ENCODE data around the gene COX7A2L.
"Not testable (repeated sequence)": the region's sequence is repeated elsewhere in the genome, so short reads cannot be mapped to it uniquely, and the experiment has no call there.

COX7A2L gene

DNA sequence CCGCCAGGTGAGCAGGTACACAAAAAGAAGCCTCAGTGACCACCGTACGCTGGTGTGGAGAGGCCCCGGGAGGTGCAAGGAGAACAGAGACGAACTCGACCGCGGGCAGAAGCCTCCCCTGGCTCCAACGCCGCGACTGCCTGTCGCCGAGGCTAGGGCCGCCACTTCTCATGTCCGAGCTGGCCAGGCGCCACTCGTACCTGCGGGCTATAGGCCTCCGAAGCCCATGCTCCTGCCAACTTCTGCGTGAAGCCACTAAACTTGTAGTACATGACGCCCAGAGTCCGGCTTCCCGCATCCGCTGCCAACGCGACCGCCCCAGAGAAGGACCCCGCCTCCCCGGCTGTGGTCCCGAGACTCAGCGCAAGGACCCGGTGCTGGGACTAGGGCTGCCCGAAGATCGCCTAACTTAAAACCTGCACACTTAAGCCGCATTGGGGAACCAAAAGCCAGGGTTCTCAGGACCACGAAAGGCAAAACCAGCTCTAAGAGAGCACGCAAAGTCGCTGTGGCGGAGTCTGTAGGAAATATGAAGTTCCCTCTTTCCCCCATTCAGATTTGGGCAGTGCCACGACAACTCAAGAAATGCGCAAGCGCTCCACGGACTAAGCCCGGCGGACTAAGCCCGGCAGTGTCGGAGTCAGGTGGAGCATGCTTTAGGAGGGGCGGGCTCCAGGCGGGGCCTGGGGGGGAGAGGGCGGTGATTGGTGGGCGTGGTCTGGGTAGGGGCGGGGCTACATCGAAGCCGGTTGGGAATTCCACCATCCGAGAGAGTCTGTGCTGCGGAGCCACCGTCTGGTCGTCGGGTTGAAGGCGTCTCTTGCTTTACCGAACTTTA is at the start of gene COX7A2L:
Gene COX7A2L (minus strand): TSS at position 328 of the 838 bp plus-strand sequence. CDS start 56 bp downstream, at position 272.
- in situ Hi-C loops (cut with MboI; ENCODE audit: low sequenced_read_pairs) = no loop called here

DNA sequence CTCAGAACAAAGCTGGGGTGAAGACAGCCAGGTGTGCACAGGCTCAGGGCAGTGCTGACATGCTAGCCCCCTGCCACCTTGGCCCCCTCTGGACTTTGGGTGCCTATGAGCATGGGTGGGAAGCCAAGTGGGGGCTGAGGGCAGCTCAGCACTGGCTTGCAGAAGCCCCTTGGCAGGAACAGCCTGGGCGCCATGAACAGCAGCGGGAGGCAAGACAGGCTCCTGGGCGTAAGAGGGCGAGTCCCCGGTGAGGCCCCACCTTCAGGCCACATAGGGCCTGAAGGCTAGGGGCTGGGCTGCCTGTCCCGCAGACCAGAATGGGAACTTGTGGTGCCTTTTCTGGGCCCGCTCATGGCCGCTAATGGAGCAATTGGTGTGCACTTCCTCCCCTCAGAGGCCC is 47.0 kb upstream of the COX7A2L start:
- in situ Hi-C loops (cut with MboI; ENCODE audit: low sequenced_read_pairs) = no loop called here

GRCh38 chr2:42407476-42407875 is 46.5 kb upstream of the COX7A2L start:
- in situ Hi-C loops (cut with MboI; ENCODE audit: low sequenced_read_pairs) = no loop called here

GRCh38 chr2:42404676-42405075 is 43.7 kb upstream of the COX7A2L start:
- in situ Hi-C loops (cut with MboI; ENCODE audit: low sequenced_read_pairs) = no loop called here

- in situ Hi-C loops (cut with MboI; ENCODE audit: low sequenced_read_pairs) = no loop called here
Measured at GRCh38 chr2:42401773-42402172, 40.8 kb upstream of the COX7A2L start.

DNA sequence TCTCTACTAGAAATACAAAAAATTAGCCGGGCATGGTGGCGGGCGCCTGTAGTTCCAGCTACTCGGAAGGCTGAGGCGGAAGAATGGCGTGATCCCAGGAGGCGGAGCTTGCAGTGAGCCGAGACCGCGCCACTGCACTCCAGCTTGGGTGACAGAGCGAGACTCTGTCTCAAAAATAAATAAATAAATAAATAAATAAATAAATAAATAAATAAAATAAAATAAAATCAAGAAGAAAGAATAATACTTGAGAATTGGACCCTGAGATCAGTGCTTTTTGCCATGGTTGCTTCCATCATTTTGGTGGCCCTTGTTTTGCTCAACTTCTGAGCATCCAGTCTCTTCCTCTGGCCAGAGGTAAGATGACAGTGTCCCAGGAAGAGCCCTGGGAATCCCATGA is 37.0 kb upstream of the COX7A2L start:
- in situ Hi-C loops (cut with MboI; ENCODE audit: low sequenced_read_pairs) = not testable (repeated sequence)

DNA sequence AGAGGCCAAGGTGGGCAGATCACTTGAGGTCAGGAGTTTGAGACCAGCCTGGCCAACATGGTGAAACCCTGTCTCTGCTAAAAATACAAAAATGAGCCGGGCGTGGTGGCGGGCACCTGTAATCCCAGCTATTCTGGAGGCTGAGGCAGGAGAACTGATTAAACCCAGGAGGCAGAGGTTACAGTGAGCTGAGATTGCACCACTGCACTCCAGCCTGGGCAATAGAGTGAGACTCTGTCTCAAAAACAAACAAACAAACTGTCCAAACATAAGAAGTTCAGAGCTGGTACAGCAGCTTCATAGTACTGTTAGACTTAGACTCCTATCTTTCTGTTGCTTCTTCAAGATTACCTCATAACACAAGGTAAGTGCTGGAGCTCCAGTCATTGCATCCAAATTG is 32.3 kb upstream of the COX7A2L start:
- in situ Hi-C loops (cut with MboI; ENCODE audit: low sequenced_read_pairs) = not testable (repeated sequence)

DNA sequence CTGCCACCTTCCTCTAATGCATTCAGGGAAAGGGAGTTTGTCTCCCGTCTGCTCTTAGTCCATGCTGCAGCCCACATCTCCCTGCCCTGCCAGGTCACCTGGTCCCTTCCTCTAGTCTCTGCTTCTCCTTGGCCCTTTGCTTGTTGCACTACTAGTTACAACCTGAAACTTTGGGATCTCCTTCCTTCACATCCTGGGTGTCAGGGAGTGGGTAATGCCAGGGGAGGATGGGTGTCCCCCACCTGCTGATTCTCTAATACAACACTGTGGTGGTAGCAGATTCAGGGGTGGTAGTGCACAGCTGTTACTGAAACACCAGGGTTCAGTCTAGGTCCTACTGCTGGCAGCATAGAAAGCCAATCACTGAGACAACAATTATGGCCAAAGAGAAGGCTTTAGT is 31.2 kb upstream of the COX7A2L start:
- in situ Hi-C loops (cut with MboI; ENCODE audit: low sequenced_read_pairs) = no loop called here

DNA sequence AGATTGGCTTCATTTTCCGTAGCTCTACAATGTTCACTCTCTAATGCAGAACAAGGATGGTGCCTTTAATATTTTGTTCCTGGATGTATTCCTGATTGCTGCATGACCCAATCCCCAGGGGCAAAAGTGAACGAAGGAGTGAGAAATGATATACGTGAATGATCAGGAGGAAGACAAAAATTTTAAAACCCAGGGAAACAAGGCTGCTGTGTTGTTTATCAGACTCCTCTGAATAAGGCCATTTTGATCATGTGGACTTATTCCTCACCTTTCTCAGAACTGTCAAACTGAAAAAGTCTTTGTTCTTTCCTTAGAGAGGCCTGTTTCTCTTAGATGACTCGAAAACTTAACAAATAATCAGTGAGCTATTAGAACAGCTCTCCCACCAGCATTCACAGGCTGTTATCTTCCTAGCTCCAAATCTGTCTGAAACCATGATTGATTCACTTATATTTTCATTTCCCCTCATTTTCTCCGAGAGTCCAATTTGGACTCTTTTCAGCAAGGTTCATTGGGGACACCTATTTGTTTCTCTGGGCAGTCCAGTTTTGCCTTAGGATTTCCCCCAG is 29.5 kb upstream of the COX7A2L start:
- in situ Hi-C loops (cut with MboI; ENCODE audit: low sequenced_read_pairs) = no loop called here

DNA sequence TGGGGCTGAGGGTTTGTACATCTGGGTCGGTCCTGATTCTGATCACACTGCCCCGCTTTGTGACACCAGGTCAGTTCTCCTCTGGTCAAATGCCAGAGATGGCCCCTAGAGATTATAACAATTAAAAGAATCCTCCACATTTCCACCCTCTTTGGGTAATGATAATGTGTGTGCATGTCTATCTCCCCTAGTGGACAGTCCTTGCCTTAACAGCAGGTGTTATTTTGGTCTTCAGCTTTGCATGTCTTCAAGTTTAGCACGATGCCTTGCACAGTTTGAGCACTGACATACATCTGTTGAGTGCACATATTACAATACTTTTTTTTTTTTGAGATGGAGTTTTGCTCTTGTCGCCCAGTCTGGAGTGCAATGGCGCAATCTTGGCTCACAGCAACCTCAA is 25.7 kb upstream of the COX7A2L start:
- in situ Hi-C loops (cut with MboI; ENCODE audit: low sequenced_read_pairs) = no loop called here

GRCh38 chr2:42385225-42385624 is 24.2 kb upstream of the COX7A2L start:
- in situ Hi-C loops (cut with MboI; ENCODE audit: low sequenced_read_pairs) = no loop called here

GRCh38 chr2:42383855-42384530 is 23.0 kb upstream of the COX7A2L start:
- in situ Hi-C loops (cut with MboI; ENCODE audit: low sequenced_read_pairs) = no loop called here

DNA sequence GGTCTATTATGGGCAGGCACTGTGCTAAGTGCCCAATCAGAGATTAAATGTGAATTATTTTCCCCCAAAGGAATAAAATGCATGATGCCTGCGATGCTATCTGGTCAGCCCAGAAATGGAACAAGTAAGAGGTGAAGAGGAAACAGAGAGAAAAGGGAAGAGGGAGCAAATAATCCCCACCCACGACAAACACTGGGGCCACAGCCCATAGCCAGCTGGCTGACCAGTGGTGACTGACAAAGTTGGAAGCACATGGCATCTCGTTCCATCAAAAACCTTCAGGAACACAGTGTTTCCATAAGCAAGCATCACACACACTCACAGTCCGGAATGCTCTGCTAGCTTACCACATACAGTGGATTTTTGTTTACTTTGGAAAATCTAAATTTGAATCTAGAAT is 21.1 kb upstream of the COX7A2L start:
- in situ Hi-C loops (cut with MboI; ENCODE audit: low sequenced_read_pairs) = no loop called here

GRCh38 chr2:42380026-42380425 is 19.0 kb upstream of the COX7A2L start:
- in situ Hi-C loops (cut with MboI; ENCODE audit: low sequenced_read_pairs) = not testable (repeated sequence)

DNA sequence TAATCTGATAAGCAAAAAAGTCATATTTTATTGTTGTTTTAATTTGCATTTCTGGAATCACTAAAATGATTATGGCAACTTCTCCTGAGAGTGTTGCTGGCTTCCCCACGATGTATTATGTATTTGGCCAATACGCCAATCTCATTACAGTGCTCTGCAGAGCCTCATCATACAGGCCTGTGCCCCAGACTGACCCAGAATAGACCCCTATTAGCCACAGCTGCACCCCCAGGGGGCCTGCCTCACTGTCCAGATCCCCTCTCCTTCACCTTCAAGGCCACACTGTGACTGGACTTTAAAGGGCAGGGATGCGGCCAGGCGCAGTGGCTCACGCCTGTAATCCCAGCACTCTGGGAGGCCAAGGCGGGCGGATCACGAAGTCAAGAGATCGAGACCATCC is 17.4 kb upstream of the COX7A2L start:
- in situ Hi-C loops (cut with MboI; ENCODE audit: low sequenced_read_pairs) = no loop called here

- in situ Hi-C loops (cut with MboI; ENCODE audit: low sequenced_read_pairs) = no loop called here
Measured at GRCh38 chr2:42376758-42377157, 15.7 kb upstream of the COX7A2L start.

GRCh38 chr2:42372474-42373200 is 11.6 kb upstream of the COX7A2L start:
- in situ Hi-C loops (cut with MboI; ENCODE audit: low sequenced_read_pairs) = no loop called here

DNA sequence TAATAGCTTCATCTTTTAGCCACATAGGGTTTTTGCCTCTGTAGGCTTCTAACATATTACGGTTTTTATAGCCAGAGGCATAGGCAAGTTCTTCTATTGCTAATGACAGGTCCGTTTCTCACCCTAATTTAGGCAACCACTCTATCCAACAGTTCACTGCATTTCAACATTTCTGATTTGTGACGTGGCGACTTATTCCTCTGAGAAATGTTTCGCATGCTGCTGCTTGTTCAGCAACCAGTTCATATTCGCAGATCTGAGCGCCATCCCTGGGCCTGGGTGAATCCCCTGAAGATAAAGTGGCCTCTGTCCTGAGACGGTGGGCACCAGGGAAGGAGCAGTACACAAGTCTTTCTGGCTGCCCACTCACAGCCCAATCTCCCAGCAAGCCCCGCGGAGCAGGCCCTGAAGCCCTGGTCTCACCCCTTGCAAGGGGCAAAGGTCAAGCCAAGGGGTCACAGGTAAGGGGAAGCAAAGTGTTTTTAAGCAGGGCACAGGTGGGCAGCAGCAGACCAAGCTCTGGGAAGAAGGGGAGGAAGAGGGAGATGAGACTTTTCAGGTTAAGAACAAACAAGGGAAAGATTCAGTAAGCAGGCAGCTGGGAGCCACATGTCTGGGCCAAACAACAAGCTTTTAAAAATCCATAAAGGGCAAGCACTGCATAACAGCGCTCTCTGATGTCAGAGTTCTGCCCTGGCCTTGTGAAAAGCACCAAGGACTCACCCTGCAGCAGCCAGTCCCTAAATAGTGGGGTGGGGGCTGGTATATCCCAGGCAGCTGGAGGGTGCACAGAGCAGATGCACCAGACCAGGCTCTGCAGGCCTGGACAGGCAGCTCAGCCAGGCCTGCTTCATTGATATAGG is 10.8 kb upstream of the COX7A2L start:
- in situ Hi-C loops (cut with MboI; ENCODE audit: low sequenced_read_pairs) = no loop called here

DNA sequence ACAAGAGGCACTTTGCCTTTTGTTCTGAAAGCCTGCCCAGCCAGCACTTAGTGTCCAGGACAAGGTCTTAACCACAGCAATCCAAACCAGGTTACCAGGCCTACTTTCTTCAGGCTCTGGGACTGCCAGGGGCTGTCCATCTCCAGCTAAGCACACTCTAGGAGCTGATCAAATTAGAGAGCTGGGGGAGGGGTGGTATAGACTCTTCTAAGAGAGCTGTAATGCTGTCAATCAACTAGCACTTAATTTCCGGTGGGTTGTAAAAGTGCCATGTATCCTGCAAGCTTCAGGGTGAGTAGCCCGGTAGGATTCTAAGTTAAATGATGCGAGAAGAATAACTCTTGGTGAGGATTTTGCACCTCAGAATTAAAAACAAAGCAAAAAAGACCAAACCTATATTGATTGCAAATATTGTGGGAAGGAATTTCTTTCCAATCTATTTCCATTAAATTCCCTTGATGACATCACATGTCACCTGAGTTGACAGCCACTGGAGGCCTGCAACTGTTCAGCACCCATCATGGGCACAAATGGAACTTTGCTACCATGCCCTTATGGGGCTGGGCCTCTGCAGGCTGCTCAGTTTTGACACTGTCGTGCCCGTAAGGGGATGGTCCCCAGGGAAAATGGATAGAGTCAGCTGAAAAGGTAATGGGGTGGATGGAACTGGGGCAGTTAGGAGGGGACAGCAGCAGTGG is 8.7 kb upstream of the COX7A2L start:
- in situ Hi-C loops (cut with MboI; ENCODE audit: low sequenced_read_pairs) = no loop called here

All from HL-60/S4 (cell line).